Measurements from ENCODE around the gene CD300LG.

CD300LG gene

DNA sequence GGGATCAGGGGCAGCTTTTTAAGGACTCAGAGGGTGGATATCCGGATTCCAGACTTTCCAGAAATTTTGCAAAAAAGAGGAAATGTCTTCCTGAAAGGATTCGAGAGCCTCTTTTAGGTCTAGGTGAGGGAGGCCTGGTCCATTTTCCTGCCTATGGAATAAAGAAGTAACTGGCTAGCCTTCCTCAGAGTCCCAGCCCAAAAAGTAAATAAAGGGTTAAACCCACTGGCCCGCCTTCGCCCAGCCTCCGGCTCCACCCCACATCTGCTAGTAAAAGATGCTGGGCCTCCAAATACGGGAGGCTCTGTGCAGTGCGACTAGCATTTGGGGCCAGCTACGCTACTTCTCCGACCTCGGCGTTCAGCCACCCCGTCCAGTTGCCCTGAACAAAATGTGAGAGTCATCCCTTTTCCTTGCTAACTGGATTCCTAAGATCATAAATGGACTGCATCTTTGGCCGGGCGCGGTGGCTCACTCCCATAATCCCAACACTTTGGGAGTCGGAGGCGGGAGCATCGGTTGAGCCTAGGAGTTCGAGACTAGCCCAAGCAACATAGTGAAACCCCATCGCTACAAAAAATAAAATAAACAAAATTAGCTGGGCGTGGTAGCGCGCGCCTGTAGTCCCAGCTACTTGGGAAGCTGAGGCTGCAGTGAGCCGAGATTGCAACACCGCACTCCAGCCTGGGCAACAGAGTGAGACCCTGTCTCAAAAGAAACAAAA lies 61.2 kb downstream of the CD300LG start:
- peak; percentile 52 for DNase-seq

- DNase-seq = no peak
These were observed 62.7 kb downstream of the CD300LG start for GRCh38 chr17:43909537-43910231.

DNA sequence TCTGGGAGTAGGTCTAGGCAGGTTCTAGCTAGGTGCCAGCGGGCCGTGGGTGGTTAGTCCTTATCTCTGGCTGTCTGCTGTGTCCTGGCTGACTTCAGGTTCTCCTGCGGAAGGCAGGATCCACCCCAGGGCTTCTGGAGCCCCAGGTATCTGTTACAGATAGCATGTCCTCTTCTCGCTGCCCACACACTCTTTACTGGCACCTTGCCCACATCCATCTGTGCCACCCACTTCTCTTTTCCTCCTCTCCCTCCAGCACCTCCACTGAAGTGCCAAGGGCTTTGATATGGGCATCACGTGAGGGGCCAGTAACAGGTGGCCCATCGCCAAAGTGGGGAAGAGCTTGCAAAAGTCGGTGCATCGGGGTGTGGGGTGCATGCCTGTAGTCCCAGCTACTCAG lies 64.9 kb downstream of the CD300LG start:
- DNase-seq = no peak

DNA sequence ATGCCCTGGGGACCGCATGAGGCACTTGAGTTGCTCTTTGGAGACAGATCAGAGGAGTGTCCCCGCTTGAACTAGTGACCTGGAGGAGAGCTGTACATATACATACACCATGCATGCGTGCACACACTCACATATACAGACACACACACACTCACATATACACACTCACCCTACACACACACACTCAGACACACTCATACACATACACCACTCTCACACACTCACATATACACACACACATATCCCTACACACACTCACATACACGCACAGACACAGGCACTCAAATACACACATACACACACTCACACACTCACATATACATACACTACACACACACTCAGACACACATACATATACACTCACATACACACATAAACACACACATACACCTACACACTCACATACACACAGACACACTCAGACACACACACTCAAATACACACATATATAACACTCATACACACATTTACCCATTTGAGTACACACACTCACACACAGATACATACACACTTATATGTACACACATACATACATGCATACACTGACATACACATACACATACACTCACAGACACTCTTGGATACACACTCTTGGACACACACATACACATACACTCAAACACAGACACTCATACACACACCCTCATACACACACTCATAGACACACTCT lies 65.8 kb downstream of the CD300LG start:
- DNase-seq = no peak
